Endothelial cell of umbilical vein (primary cell): ENCODE results near the gene PRR18. TPM values are rescaled to one million over a fixed set of nuclear protein-coding genes. Genes with fewer than 3 reads are reported as not detected.

Experiments used
- BruUV-seq: library from RNA; stranded (reverse); fragments of 400-500 nt; replicated peaks from 2 replicates; lab custom pipeline; 2021; lab: Mats Ljungman, UMichigan
- CTCF ChIA-PET: fragments of 300-600, 350-600 bp; sonication (Branson Sonifier 250); formaldehyde crosslinking; loops from one replicate; lab custom pipeline; 2021; ENCODE audit warnings: antibody characterized with exemption, inconsistent platforms; lab: Charles Lee
- POLR2A ChIA-PET: fragments of 300-600, 350-600 bp; sonication (Branson Sonifier 250); formaldehyde crosslinking; loops from one replicate; lab custom pipeline; 2021; ENCODE audit warnings: antibody characterized with exemption, inconsistent platforms; lab: Charles Lee
- DNase-seq: peaks from one replicate; pipeline ENCODE4 v3.0.0-alpha.2; 2011; ENCODE audit warnings: low read depth, low spot score
- FAIRE-seq: peaks from 2 replicates; lab custom pipeline; 2011; peaks lifted over from hg19 to GRCh38; lab: Jason Lieb, UNC
- H2AFZ ChIP-seq: 2 replicates; pipeline ENCODE4 v1.6.0; 2012; ENCODE audit warnings: low read depth, low read length, control low read depth, inconsistent platforms
- H3K27ac ChIP-seq: 2 replicates; pipeline ENCODE4 v1.5.1; 2011; ENCODE audit warnings: low read depth, mild to moderate bottlenecking, control low read depth, low read length, moderate library complexity; ENCODE audit not compliant: insufficient read depth
- H3K27me3 ChIP-seq, 2 experiments: 2 replicates each; pipeline versions ENCODE4 v1.6.0 to v1.6.1; 2011; ENCODE audit warnings: low read length in 2 of 2, mixed read lengths in 1 of 2; ENCODE audit not compliant: control insufficient read depth in 2 of 2, insufficient read depth in 2 of 2
- H3K36me3 ChIP-seq, 2 experiments: 2 replicates in 1 of 2; 3 replicates in 1 of 2; pipeline ENCODE4 v1.5.1; 2011; ENCODE audit warnings: low read length in 2 of 2, mild to moderate bottlenecking in 1 of 2, moderate library complexity in 1 of 2; ENCODE audit not compliant: control insufficient read depth in 2 of 2, insufficient read depth in 2 of 2; ENCODE audit errors: extremely low read depth in 1 of 2
- H3K4me1 ChIP-seq: 3 replicates; pipeline ENCODE4 v1.5.1; 2011; ENCODE audit warnings: mild to moderate bottlenecking, low read length; ENCODE audit not compliant: control insufficient read depth, insufficient read depth; ENCODE audit errors: extremely low read depth
- H3K4me2 ChIP-seq: 2 replicates; pipeline ENCODE4 v1.6.1; 2011; ENCODE audit warnings: low read length, control low read depth, mixed read lengths; ENCODE audit not compliant: insufficient read depth
- H3K4me3 ChIP-seq, 3 experiments: fragments of 200-600 bp in 1 of 3; sonication (generic), shearing (Covaris generic) in 1 of 3; replicated peaks in 1 of 3; 2 replicates each; pipeline ENCODE4 v1.5.1; 2011 to 2016; ENCODE audit warnings: control low read depth in 3 of 3, low read length in 3 of 3, mild to moderate bottlenecking in 2 of 3, inconsistent platforms in 1 of 3, low read depth in 1 of 3, moderate library complexity in 1 of 3; ENCODE audit not compliant: insufficient read depth in 1 of 3
- H3K79me2 ChIP-seq: 2 replicates; pipeline ENCODE4 v1.6.0; 2012; ENCODE audit warnings: low read length, inconsistent platforms; ENCODE audit not compliant: control insufficient read depth, insufficient read depth
- H3K9ac ChIP-seq: replicated peaks from 2 replicates; pipeline ENCODE3; 2011; ENCODE audit warnings: low read length, control low read depth; ENCODE audit not compliant: insufficient read depth; ENCODE audit errors: extremely low read depth
- H3K9me1 ChIP-seq: replicated peaks from 3 replicates; pipeline ENCODE4 v1.6.0; 2011; ENCODE audit warnings: mild to moderate bottlenecking, low read length; ENCODE audit not compliant: control insufficient read depth, insufficient read depth; ENCODE audit errors: extremely low read depth
- H3K9me3 ChIP-seq: replicated peaks from 2 replicates; pipeline ENCODE4 v1.5.1; 2012; ENCODE audit warnings: low read length, inconsistent platforms; ENCODE audit not compliant: control insufficient read depth, insufficient read depth
- H4K20me1 ChIP-seq: replicated peaks from 2 replicates; pipeline ENCODE3; 2011; ENCODE audit warnings: mild to moderate bottlenecking, low read length; ENCODE audit not compliant: control insufficient read depth, insufficient read depth; ENCODE audit errors: extremely low read depth
- CTCF ChIP-seq, 2 donors: IDR thresholded peaks; 1 replicate in 1 of 2; 2 replicates in 1 of 2; pipeline ENCODE4 v1.5.1; 2011; ENCODE audit warnings: low read length in 2 of 2, mild to moderate bottlenecking in 2 of 2, moderate library complexity in 2 of 2, control low read depth in 1 of 2, inconsistent platforms in 1 of 2, low read depth in 1 of 2; ENCODE audit not compliant: insufficient read depth in 1 of 2; ENCODE audit errors: extremely low read depth in 1 of 2
- FOS ChIP-seq: IDR thresholded peaks from 2 replicates; pipeline ENCODE4 v1.6.1; 2011; ENCODE audit warnings: mild to moderate bottlenecking, low read length, moderate library complexity, borderline replicate concordance; ENCODE audit not compliant: insufficient read depth
- MAX ChIP-seq: IDR thresholded peaks from 2 replicates; pipeline ENCODE4 v1.6.1; 2011; ENCODE audit not compliant: insufficient read depth, insufficient read length
- POLR2AphosphoS5 ChIP-seq: IDR thresholded peaks from 2 replicates; pipeline ENCODE4 v1.6.1; 2012; ENCODE audit warnings: low read depth, mild to moderate bottlenecking, control low read depth, low read length, moderate library complexity; ENCODE audit not compliant: insufficient read depth
- dilution Hi-C: fragments of 300-500 bp; cut with MboI; formaldehyde crosslinking; loops from one replicate; pipeline ENCODE4 v1.15.0; 2019; ENCODE audit warnings: low sequenced_read_pairs; ENCODE audit not compliant: extremely low pct_ligation_motif_present
- intact Hi-C: fragments of 100-400 bp; cut with micrococcal nuclease; formaldehyde crosslinking; loops from one replicate; pipeline ENCODE4 v1.10.0; 2022
- polyA plus RNA-seq, 4 experiments: library from polyadenylated mRNA; depleted of rRNA in 3 of 4; stranded (reverse) in 3 of 4; unstranded in 1 of 4; fragments of >200 nt; gene quantifications; 2 replicates each; pipeline versions ENCODE4 v1.2.1 to v1.2.3, GENCODE V29; 2011 to 2012; ENCODE audit warnings: missing spikeins in 1 of 4
- total RNA-seq: library from RNA; stranded (reverse); gene quantifications from 2 replicates; pipeline ENCODE4 v1.2.3, GENCODE V29; 2021

Gene PRR18
- total and polyA plus RNA-seq, 2 donors (not counting 3 experiments of a cell fraction or from before 2014, with no cell fraction given): not detected

- no peak for FAIRE-seq
- Histone ChIP-seq H3K4me1 (no peaks in the 10 kb centered on the region), H3K79me2 (no peaks in the 10 kb centered on the region), H3K4me3 (no peak overlapping the region), H3K9ac (no peak overlapping the region), H4K20me1 (no peaks in the 10 kb centered on the region), H3K27ac (no peak overlapping the region), H3K4me2 (no peak overlapping the region), H3K9me3 (no peaks in the 10 kb centered on the region), H2AFZ (no peak overlapping the region), H3K36me3 (no peaks in the 10 kb centered on the region), H3K27me3 (peaks cover 24 to 47% of the 10 kb centered on the region in 2 experiments), H3K9me1 (no peaks in the 10 kb centered on the region)
- ChIA-PET CTCF (interaction anchor here (1.2 kb wide), 1 partner anchor 29 kb away, joined by 4 read pairs; no protein-coding TSS in a partner anchor), POLR2A (no interaction called here)
- dilution Hi-C loops: no loop called here
- no peak for DNase-seq
- intact Hi-C loops: no loop called here
- no peak for TF ChIP-seq POLR2AphosphoS5
- no peak for TF ChIP-seq MAX
- BruUV-seq: no TSS peak
Observed at GRCh38 chr6:166352923-166353322, 44.7 kb upstream of the PRR18 start.

GRCh38 chr6:166351715-166352285 lies 43.6 kb upstream of the PRR18 start:
- H3K36me3 ChIP-seq: no peaks in the 10 kb centered on the region
- H4K20me1 ChIP-seq: no peaks in the 10 kb centered on the region
- no peak overlapping the region for H3K4me3 ChIP-seq
- dilution Hi-C loops: no loop called here
- ChIA-PET CTCF (interaction anchor here (1.2 kb wide), 1 partner anchor 30 kb away, joined by 4 read pairs; no protein-coding TSS in a partner anchor), POLR2A (no interaction called here)
- no peak overlapping the region for H3K27ac ChIP-seq
- DNase-seq: no peak
- H3K9ac ChIP-seq: no peak overlapping the region
- H2AFZ ChIP-seq: no peak overlapping the region
- H3K4me1 ChIP-seq: no peaks in the 10 kb centered on the region
- no peaks in the 10 kb centered on the region for H3K9me3 ChIP-seq
- TF ChIP-seq MAX (no peak), FOS (no peak), CTCF (IDR thresholded peaks at IDR 0.05; ENCODE audit: extremely low read depth in 1 of 2, insufficient read depth in 1 of 2, low read depth in 1 of 2, low read length in 2 of 2) (no peak)
- no peaks in the 10 kb centered on the region for H3K9me1 ChIP-seq
- no peak overlapping the region for H3K4me2 ChIP-seq
- FAIRE-seq: no peak
- H3K27me3 ChIP-seq: peaks cover 28 to 38% of the 10 kb centered on the region in 2 experiments
- H3K79me2 ChIP-seq: no peaks in the 10 kb centered on the region
- intact Hi-C loops: no loop called here
- no TSS peak for BruUV-seq
